Brain microvascular endothelial cell (primary cell): Measurements from ENCODE around the gene CNEP1R1.

Experiments used
- DNase-seq: peaks from one replicate; pipeline ENCODE4 v3.0.0-alpha.2; 2020
- H3K27ac ChIP-seq: fragments of 250-450 bp; sonication (Bioruptor Pico); 2 replicates; pipeline ENCODE4 v1.5.1; 2020; ENCODE audit warnings: mild to moderate bottlenecking, moderate library complexity
- H3K27me3 ChIP-seq: fragments of 250-450 bp; sonication (Bioruptor Pico); replicated peaks from 2 replicates; pipeline ENCODE4 v1.5.1; 2020; ENCODE audit warnings: mild to moderate bottlenecking
- H3K36me3 ChIP-seq: fragments of 250-450 bp; sonication (Bioruptor Pico); replicated peaks from 2 replicates; pipeline ENCODE4 v1.5.1; 2020; ENCODE audit warnings: mild to moderate bottlenecking
- H3K4me3 ChIP-seq: 2 replicates; pipeline ENCODE4 v1.5.1; 2011; ENCODE audit warnings: low read depth, mild to moderate bottlenecking, control low read depth, low read length, moderate library complexity
- in situ Hi-C: cut with HindIII; loops from 2 replicates; pipeline ENCODE4 v1.10.0; 2017; ENCODE audit warnings: low sequenced_read_pairs, low pct_ligation_motif_present
- TF ChIP-seq, protein P1 (sequence below): IDR thresholded peaks from 2 replicates; pipeline ENCODE4 v1.5.1; 2011; ENCODE audit warnings: low read depth, mild to moderate bottlenecking, moderate library complexity, low read length, control low read depth, inconsistent platforms; ENCODE audit errors: missing control alignments

CNEP1R1 gene, protein sequence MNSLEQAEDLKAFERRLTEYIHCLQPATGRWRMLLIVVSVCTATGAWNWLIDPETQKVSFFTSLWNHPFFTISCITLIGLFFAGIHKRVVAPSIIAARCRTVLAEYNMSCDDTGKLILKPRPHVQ

DNA sequence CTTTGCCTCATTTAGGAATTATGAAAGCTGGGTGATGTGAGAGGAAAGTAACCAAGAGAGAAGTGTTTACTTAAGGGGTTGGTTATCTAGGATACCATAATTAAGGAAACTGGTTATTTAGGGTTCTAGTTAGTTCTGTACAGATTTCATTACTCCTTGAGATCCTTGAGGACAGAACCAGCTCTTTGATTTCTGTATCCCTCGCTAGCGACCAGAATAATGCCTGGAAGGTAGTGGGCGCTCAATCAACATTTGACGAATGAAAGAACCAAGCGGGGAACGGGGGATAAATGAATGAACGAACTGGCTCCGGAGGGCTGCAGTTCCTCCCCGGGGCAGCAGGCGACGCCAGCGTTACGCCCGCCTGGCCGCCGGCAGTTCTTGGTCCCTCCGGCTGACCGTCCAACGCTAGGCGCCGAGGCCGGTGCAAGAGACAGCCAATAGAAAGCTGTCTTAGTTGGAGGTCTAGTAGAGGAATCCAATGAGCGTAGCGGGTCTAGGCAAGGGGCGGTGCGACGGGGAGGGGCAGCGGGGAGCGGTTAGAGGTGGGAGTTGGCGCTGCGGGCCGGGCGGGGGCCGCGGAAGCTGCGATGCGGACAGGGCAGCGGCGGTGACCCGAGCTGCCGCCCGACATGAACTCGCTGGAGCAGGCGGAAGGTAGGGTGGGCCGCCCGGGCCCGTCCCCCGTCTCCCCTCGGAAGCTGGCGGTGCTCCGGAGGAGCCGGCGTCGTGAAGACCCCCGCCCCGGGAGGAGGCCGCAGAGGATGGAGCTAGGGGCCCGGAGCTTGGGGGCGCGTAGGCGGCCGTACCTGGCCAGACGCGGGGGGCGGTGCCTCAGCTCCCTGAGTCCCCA, at the start of gene CNEP1R1:
CNEP1R1 (plus strand) TSS at position 542 of the 853 bp plus-strand sequence; CDS start at position 633, 91 bp downstream.
- Histone ChIP-seq H3K27me3 (no peaks in the 10 kb centered on the region), H3K27ac (peak within 1 kb of the TSS; percentile 46), H3K4me3 (peak within 1 kb of the TSS; percentile 91), H3K36me3 (no peaks in the 10 kb centered on the region)
- peak; percentile 94 for DNase-seq
- TF ChIP-seq, protein P1, sequence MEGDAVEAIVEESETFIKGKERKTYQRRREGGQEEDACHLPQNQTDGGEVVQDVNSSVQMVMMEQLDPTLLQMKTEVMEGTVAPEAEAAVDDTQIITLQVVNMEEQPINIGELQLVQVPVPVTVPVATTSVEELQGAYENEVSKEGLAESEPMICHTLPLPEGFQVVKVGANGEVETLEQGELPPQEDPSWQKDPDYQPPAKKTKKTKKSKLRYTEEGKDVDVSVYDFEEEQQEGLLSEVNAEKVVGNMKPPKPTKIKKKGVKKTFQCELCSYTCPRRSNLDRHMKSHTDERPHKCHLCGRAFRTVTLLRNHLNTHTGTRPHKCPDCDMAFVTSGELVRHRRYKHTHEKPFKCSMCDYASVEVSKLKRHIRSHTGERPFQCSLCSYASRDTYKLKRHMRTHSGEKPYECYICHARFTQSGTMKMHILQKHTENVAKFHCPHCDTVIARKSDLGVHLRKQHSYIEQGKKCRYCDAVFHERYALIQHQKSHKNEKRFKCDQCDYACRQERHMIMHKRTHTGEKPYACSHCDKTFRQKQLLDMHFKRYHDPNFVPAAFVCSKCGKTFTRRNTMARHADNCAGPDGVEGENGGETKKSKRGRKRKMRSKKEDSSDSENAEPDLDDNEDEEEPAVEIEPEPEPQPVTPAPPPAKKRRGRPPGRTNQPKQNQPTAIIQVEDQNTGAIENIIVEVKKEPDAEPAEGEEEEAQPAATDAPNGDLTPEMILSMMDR = peak; percentile 100
- in situ Hi-C loops = no loop called here

DNA sequence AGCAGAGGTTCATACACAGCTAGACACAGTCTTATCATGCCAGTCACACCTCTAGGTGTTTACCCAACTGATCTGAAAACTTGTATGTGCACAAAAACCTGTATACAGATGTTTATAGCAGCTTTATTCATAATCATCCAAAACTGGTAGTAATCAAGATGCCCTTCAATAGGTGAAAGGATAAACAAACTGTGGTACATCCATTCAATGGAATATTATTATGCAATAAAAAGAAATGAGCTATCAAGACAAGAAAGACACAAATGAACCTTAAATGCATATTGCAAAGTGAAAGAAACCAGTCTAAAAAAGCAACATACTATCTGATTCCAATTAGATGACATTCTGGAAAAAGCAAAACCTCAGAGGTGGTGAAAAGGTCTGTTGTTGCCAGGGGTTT, 47.6 kb upstream of the CNEP1R1 start:
- TF ChIP-seq, protein P1 = no peak
- DNase-seq = no peak
- no peak overlapping the region for H3K4me3 ChIP-seq

DNA sequence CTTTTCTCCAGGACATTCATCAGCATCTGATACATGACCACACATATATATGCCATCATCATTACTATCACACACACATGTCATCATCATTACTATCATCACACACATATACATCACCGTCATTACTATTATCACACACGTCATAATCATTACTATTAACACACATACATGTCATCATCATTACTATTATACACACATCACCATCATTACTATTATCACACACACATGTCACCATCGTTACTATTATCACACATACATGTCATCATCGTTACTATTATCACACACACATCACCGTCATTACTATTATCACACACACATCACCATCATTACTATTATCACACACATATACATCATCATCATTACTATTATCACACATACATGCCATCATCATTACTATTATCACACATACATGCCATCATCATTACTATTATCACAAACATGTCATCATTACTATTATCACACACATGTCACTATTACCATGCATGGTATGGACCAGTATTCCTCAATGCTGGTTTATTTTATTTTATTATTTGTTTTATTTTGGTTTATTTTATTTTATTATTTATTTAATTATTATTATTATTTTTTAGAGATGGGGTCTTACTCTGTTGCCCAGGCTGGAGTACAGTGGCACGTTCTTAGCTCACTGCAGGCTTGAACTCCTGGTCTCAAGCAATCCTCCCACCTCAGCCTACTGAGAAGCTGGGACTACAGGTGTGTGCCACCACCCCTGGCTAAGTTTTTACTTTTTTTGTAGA, 46.3 kb upstream of the CNEP1R1 start:
- DNase-seq = no peak
- H3K4me3 ChIP-seq = no peak overlapping the region
- H3K27me3 ChIP-seq = no peaks in the 10 kb centered on the region
- no peaks in the 10 kb centered on the region for H3K36me3 ChIP-seq
- no peak overlapping the region for H3K27ac ChIP-seq
- in situ Hi-C loops = no loop called here
- TF ChIP-seq, protein P1 = no peak

More for the DNA sequence above, 47.6 kb upstream of the CNEP1R1 start:
- in situ Hi-C loops = no loop called here
- H3K36me3 ChIP-seq = no peaks in the 10 kb centered on the region
- H3K27ac ChIP-seq = no peak overlapping the region
- no peaks in the 10 kb centered on the region for H3K27me3 ChIP-seq

DNA sequence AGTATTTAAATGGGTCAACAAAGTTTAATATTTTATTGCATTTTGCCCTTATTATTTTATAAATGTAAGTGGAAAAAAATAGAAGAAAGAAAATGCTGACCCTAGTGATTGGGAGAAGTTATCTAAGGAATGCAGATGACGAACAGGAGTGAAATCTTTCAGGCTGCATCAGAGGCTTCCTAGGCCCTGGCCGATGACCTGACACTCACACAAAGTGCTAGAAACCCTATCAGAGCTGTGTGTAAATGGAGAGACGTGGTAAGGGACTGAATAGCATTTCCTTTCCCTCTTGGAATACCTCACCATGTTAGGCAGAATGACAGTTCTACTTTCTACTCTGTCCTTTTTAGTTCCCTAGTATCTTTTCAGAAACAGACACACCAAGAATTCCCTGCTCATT, 44.9 kb upstream of the CNEP1R1 start:
- TF ChIP-seq, protein P1 = no peak
- in situ Hi-C loops = no loop called here
- no peak overlapping the region for H3K27ac ChIP-seq
- peak; percentile 51 for DNase-seq
- no peaks in the 10 kb centered on the region for H3K36me3 ChIP-seq
- no peaks in the 10 kb centered on the region for H3K27me3 ChIP-seq
- no peak overlapping the region for H3K4me3 ChIP-seq

DNA sequence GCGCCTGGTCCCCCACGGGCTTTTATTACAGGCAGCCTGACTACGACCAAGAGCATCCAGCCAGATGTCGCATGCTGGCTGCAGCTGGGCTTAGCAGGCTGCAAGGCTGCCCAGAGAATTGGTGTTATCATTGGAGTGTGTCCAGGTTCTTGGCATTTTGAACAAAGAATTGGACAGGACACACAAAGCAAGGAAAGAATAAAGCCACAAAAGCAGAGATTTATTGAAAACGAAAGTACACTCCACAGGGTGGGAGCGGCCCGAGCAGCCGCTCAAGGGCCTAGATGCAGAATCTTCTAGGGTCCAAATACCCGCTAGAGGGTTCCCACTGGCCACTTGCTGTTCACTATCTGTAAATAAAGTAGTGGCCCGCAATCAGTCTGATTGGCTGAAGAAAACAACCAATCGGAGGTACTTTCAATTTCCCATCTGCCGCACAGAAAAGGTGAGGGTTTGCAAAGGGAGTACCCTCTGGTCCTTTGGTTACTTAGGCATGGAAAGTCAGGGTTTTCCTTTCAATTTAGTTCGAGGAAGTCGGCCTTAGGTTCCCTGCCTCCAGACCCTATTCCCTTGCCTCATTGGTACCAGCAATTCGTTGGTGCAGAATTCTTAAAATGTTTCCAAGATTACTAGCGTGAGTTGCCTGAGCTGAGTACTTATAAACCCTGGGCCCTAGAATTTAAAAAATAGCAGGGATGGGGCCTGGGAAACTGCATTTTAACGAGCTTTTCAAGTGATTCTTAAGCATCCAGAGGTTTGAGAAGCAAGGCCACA, 38.5 kb upstream of the CNEP1R1 start:
- peak; percentile 27 for DNase-seq
- Histone ChIP-seq H3K27me3 (no peaks in the 10 kb centered on the region), H3K27ac (no peak overlapping the region), H3K4me3 (peak overlapping the region; percentile 0), H3K36me3 (no peaks in the 10 kb centered on the region)
- TF ChIP-seq, protein P1 = no peak
- in situ Hi-C loops = no loop called here
